DOHH2 (cell line): ENCODE data around the gene SEC62.

Experiments
- CTCF ChIP-seq: fragments of 200-600 bp; sonication (generic); IDR thresholded peaks from one replicate; pipeline ENCODE4 v1.5.1; 2014; ENCODE audit warnings: antibody characterized with exemption, mild to moderate bottlenecking, low read depth, low read length; ENCODE audit not compliant: poor library complexity, severe bottlenecking
- EZH2phosphoT487 ChIP-seq: fragments of 200-600 bp; sonication (generic); IDR thresholded peaks from 2 replicates; pipeline ENCODE4 v1.6.1; 2017; ENCODE audit warnings: borderline replicate concordance, mild to moderate bottlenecking, antibody characterized with exemption, low read length, moderate library complexity, mixed read lengths

DNA sequence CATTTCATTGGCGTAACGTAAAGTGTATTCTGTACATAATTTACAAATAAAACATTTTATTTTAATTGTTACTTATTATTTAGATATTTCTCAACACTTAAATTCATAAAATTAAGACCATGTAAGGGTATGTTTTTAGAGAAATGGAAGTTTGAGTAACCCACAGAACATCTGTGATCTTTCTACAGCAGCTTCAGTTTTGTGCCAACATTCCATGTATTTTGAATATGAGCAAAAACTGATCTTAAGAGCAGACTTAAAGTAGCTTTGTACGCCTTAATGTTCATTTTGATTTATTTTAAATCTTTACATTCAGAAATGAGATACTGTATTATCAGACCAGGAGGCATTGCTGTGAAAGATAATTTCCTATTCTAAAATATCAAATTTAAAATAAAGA, 27.2 kb downstream of the SEC62 start:
- no peak for TF ChIP-seq CTCF
- TF ChIP-seq EZH2phosphoT487 = no peak
